PC-9 (cell line): ENCODE measurements around the gene SNURF. TPM values are rescaled to one million over a fixed set of nuclear protein-coding genes. Genes with fewer than 3 reads are reported as not detected.

Experiments
- Bru-seq: library from RNA; stranded (reverse); fragments of 400-500 nt; gene quantifications from one replicate; lab custom pipeline; 2021; lab: Mats Ljungman, UMichigan
- BruChase-seq, 2 experiments: library from RNA; stranded (reverse); fragments of 400-500 nt; gene quantifications; one replicate each; lab custom pipeline; 2021; lab: Mats Ljungman, UMichigan
- BruUV-seq: library from RNA; stranded (reverse); fragments of 400-500 nt; replicated peaks from 2 replicates; lab custom pipeline; 2021; lab: Mats Ljungman, UMichigan
- CTCF ChIA-PET: fragments of 300-600 bp; sonication (Branson Sonifier 250); formaldehyde crosslinking; loops from one replicate; lab custom pipeline; 2022; ENCODE audit warnings: antibody characterized with exemption; lab: Charles Lee
- POLR2A ChIA-PET: fragments of 300-600 bp; sonication (Branson Sonifier 250); formaldehyde crosslinking; loops from one replicate; lab custom pipeline; 2022; ENCODE audit warnings: antibody characterized with exemption; ENCODE audit not compliant: unreplicated experiment; lab: Charles Lee
- DNase-seq, 2 experiments: peaks; one replicate each; pipeline versions ENCODE4 v3.0.0 to v3.0.0-alpha.2; 2015 to 2022; ENCODE audit warnings: mixed read lengths in 1 of 2
- H2AFZ ChIP-seq: fragments of 200-600 bp; sonication (generic); 2 replicates; pipeline ENCODE4 v1.8.1; 2017; ENCODE audit warnings: antibody characterized with exemption
- H3F3A ChIP-seq: fragments of 200-600 bp; sonication (generic); 2 replicates; pipeline ENCODE4 v1.8.1; 2017; ENCODE audit warnings: antibody characterized with exemption, mild to moderate bottlenecking, low read depth; ENCODE audit not compliant: insufficient read depth
- H3K27ac ChIP-seq: fragments of 200-600 bp; sonication (generic); 2 replicates; pipeline ENCODE4 v1.6.1; 2016; ENCODE audit warnings: mixed run types
- H3K27me3 ChIP-seq: fragments of 200-600 bp; sonication (generic); 2 replicates; pipeline ENCODE4 v1.6.1; 2016; ENCODE audit warnings: low read depth, mixed run types; ENCODE audit not compliant: insufficient read depth
- H3K36me3 ChIP-seq: fragments of 200-600 bp; sonication (generic); 2 replicates; pipeline ENCODE4 v1.6.1; 2016; ENCODE audit warnings: low read depth, mixed run types
- H3K4me1 ChIP-seq: fragments of 200-600 bp; sonication (generic); replicated peaks from 2 replicates; pipeline ENCODE4 v1.6.1; 2016; ENCODE audit warnings: mixed run types; ENCODE audit not compliant: insufficient read depth
- H3K4me2 ChIP-seq: fragments of 200-600 bp; sonication (generic); 2 replicates; pipeline ENCODE4 v1.6.1; 2017; ENCODE audit warnings: mixed run types
- H3K4me3 ChIP-seq: fragments of 200-600 bp; sonication (generic); 2 replicates; pipeline ENCODE4 v1.6.1; 2016; ENCODE audit warnings: mixed run types
- H3K79me2 ChIP-seq: fragments of 200-600 bp; sonication (generic); 2 replicates; pipeline ENCODE4 v1.6.1; 2017; ENCODE audit warnings: low read depth, mixed run types
- H3K9me2 ChIP-seq: fragments of 200-600 bp; sonication (generic); 2 replicates; pipeline ENCODE4 v1.8.1; 2017; ENCODE audit warnings: mild to moderate bottlenecking; ENCODE audit not compliant: insufficient read depth
- H3K9me3 ChIP-seq: fragments of 200-600 bp; sonication (generic); 2 replicates; pipeline ENCODE4 v1.8.1; 2016; ENCODE audit warnings: low read depth; ENCODE audit not compliant: insufficient read depth
- H4K20me1 ChIP-seq: fragments of 200-600 bp; sonication (generic); 2 replicates; pipeline ENCODE4 v1.8.1; 2017; ENCODE audit not compliant: insufficient read depth
- EZH2 ChIP-seq: fragments of 200-600 bp; sonication (generic); IDR thresholded peaks from 2 replicates; pipeline ENCODE4 v1.8.0; 2017; ENCODE audit warnings: antibody characterized with exemption, low read depth
- intact Hi-C: fragments of 100-400 bp; cut with micrococcal nuclease; formaldehyde crosslinking; loops from one replicate; pipeline ENCODE4 v1.10.0; 2022; ENCODE audit not compliant: unreplicated experiment
- long read RNA-seq: library from polyadenylated mRNA; stranded (forward); transcript quantifications from one replicate; pipeline ENCODE4 v2.0.0, GENCODE V29; 2022
- total RNA-seq: library from RNA; stranded (reverse); gene quantifications from 2 replicates; pipeline ENCODE4 v1.2.3, GENCODE V29; 2021
- TF ChIP-seq, protein P1 (sequence below): fragments of 200-600 bp; sonication (generic); conservative IDR thresholded peaks from 2 replicates; pipeline ENCODE4 v1.6.1; 2017; ENCODE audit warnings: mixed run types, antibody characterized with exemption, mild to moderate bottlenecking, moderate library complexity

The SNURF gene, protein sequence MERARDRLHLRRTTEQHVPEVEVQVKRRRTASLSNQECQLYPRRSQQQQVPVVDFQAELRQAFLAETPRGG
- 6.7 and 8.7 TPM in 2 replicates for total RNA-seq
- percentile 52 among the genes with signal in this experiment for Bru-seq, nascent RNA
- BruChase-seq, experiment 1, labeled RNA remaining after a 2-hour chase = percentile 70 among the genes with signal in this experiment
- percentile 55 among the genes with signal in this experiment for BruChase-seq, experiment 2, labeled RNA remaining after a 6-hour chase
- long read RNA-seq, partial matches to known transcripts = 0 of 1 reads
- long read RNA-seq, other reads (novel, unspliced or antisense) = 0 of 1 reads

DNA sequence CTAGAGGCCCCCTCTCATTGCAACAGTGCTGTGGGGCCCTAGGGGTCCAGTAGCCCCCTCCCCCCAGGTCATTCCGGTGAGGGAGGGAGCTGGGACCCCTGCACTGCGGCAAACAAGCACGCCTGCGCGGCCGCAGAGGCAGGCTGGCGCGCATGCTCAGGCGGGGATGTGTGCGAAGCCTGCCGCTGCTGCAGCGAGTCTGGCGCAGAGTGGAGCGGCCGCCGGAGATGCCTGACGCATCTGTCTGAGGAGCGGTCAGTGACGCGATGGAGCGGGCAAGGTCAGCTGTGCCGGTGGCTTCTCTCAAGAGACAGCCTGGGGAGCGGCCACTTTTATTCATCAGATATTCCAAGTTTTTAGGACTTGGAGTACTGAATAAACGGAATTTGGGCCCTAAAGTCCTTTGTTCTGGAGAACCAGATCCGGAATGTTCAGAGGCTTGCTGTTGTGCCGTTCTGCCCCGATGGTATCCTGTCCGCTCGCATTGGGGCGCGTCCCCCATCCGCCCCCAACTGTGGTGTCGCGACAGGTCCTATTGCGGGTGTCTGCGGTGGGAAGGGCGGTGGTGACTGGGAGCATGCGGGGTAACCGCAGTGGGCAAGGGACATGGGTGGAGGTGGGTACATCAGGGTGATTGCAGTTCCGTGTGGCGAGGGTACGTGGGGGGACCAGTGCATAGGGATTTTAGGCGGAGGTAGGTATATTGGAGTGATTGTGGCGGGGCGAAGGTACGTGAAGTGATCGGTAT, at the start of gene SNURF, which contains the start of gene SNRPN:
Gene SNURF, plus strand, starts transcription at position 205 of the 748 bp plus-strand sequence. Its CDS starts 62 bp downstream, at position 267.
Gene SNRPN, plus strand, starts transcription at position 205 of the 748 bp plus-strand sequence. CDS start 19,467 bp downstream, outside the sequence.
- Histone ChIP-seq H3K4me3 (no peak within 1 kb of the TSS), H3K79me2 (no peaks in the 10 kb centered on the region), H3K4me1 (no peaks in the 10 kb centered on the region), H4K20me1 (no peaks in the 10 kb centered on the region), H3F3A (no peaks in the 10 kb centered on the region), H3K27ac (no peak within 1 kb of the TSS), H3K4me2 (no peak within 1 kb of the TSS), H3K9me3 (no peaks in the 10 kb centered on the region), H3K27me3 (no peaks in the 10 kb centered on the region), H3K9me2 (no peaks in the 10 kb centered on the region), H3K36me3 (no peaks in the 10 kb centered on the region), H2AFZ (no peak within 1 kb of the TSS)
- DNase-seq = peak in 1 of 2 experiments; percentile 31
- intact Hi-C loops = no loop called here
- no TSS peak for BruUV-seq
- TF ChIP-seq, protein P1, sequence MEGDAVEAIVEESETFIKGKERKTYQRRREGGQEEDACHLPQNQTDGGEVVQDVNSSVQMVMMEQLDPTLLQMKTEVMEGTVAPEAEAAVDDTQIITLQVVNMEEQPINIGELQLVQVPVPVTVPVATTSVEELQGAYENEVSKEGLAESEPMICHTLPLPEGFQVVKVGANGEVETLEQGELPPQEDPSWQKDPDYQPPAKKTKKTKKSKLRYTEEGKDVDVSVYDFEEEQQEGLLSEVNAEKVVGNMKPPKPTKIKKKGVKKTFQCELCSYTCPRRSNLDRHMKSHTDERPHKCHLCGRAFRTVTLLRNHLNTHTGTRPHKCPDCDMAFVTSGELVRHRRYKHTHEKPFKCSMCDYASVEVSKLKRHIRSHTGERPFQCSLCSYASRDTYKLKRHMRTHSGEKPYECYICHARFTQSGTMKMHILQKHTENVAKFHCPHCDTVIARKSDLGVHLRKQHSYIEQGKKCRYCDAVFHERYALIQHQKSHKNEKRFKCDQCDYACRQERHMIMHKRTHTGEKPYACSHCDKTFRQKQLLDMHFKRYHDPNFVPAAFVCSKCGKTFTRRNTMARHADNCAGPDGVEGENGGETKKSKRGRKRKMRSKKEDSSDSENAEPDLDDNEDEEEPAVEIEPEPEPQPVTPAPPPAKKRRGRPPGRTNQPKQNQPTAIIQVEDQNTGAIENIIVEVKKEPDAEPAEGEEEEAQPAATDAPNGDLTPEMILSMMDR = no peak
- no peak for TF ChIP-seq EZH2
- ChIA-PET CTCF (no interaction called here), POLR2A (no interaction called here)

DNA sequence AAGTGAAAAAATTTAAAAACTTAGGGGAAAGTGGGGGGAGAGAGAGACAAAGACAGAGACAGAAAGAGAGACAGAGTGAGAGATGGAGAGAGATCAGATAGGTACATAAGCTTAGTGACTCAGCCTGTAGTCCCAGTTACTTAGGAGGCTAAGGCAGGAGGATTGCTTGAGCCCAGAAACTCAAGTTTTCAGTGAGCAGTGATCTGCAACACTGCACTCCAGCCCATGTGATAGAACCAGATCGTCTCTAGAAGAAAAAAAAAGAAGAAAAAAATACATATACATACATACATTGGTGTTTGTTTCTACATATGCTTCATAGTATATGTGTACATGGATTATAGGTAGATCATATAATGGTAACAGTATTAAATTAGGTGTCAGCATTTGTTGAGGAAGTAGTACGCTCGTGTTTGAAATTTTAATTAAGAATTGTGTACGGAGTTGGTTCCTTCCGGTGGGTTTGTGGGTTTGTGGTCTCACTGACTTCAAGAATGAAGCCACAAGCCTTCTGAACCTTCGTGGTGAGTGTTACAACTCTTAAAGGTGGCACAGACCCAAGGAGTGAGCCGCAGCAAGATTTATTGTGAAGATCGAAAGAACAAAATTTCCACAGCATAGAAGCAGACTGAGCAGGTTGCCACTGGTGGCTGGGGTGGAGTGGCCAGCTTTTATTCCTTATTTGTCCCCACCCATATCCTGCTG, 38.3 kb upstream of the SNURF start:
- no peak overlapping the region for H3K4me3 ChIP-seq
- no peaks in the 10 kb centered on the region for H3K36me3 ChIP-seq
- H3K27ac ChIP-seq = no peak overlapping the region
- H3K4me1 ChIP-seq = no peaks in the 10 kb centered on the region
- intact Hi-C loops = no loop called here
- ChIA-PET POLR2A (no interaction called here), CTCF (no interaction called here)
- H2AFZ ChIP-seq = no peak overlapping the region
- BruUV-seq = no TSS peak
- no peaks in the 10 kb centered on the region for H3K27me3 ChIP-seq
- H3K79me2 ChIP-seq = no peaks in the 10 kb centered on the region
- no peaks in the 10 kb centered on the region for H4K20me1 ChIP-seq
- no peaks in the 10 kb centered on the region for H3K9me3 ChIP-seq
- H3F3A ChIP-seq = no peaks in the 10 kb centered on the region
- H3K9me2 ChIP-seq = no peaks in the 10 kb centered on the region
- TF ChIP-seq, protein P1 = no peak
- no peak for TF ChIP-seq EZH2
- no peak for DNase-seq
- H3K4me2 ChIP-seq = no peak overlapping the region

DNA sequence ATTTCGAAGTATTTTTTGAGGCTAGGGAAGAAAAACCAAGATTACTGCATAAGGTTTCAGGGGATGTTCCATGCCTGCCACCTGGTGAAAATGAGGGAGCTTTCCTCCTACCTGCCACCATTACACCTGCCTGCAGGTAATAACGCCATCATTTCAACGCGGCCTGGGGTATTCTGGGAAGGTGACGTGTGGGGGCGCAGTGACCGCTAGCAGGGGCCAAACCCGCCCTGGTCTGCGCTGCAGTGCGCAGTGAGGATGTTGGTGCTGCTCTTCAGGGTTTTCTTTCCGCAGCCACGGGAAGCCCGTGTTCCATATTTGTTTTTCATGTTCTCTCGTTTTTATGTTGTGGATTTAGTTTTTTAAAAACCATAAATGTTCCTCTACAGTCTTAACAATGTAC, 37.4 kb upstream of the SNURF start:
- DNase-seq = no peak
- Histone ChIP-seq H2AFZ (no peak overlapping the region), H4K20me1 (no peaks in the 10 kb centered on the region), H3K36me3 (no peaks in the 10 kb centered on the region), H3K9me3 (no peaks in the 10 kb centered on the region), H3K79me2 (no peaks in the 10 kb centered on the region), H3F3A (no peaks in the 10 kb centered on the region), H3K4me1 (no peaks in the 10 kb centered on the region), H3K9me2 (no peaks in the 10 kb centered on the region), H3K27me3 (no peaks in the 10 kb centered on the region), H3K4me3 (no peak overlapping the region), H3K27ac (no peak overlapping the region), H3K4me2 (no peak overlapping the region)
- intact Hi-C loops = no loop called here
- TF ChIP-seq EZH2 = no peak
- TF ChIP-seq, protein P1 = no peak
- no TSS peak for BruUV-seq
- ChIA-PET CTCF (no interaction called here), POLR2A (no interaction called here)
